Keratinocyte (primary cell): Measurements from ENCODE around the gene LIX1. TPM values are rescaled to one million over a fixed set of nuclear protein-coding genes. Genes with fewer than 3 reads are reported as not detected.

Source experiments
- DNase-seq: peaks from one replicate; pipeline ENCODE4 v3.0.0-alpha.2; 2011; ENCODE audit warnings: low read depth, missing footprints, low spot score
- FAIRE-seq: peaks from 2 replicates; lab custom pipeline; 2011; peaks lifted over from hg19 to GRCh38; lab: Jason Lieb, UNC
- H2AFZ ChIP-seq: 2 replicates; pipeline ENCODE4 v1.6.0; 2012; ENCODE audit warnings: low read length, control low read depth, inconsistent platforms; ENCODE audit not compliant: control insufficient read depth
- H3K27ac ChIP-seq: 2 replicates; pipeline ENCODE4 v1.5.1; 2011; ENCODE audit warnings: low read length; ENCODE audit not compliant: control insufficient read depth, insufficient read depth
- H3K27me3 ChIP-seq: 3 replicates; pipeline ENCODE4 v1.6.0; 2011; ENCODE audit warnings: low read length; ENCODE audit not compliant: control insufficient read depth, insufficient read depth; ENCODE audit errors: extremely low read depth
- H3K36me3 ChIP-seq, 2 experiments: 2 replicates in 1 of 2; 3 replicates in 1 of 2; pipeline ENCODE4 v1.5.1; 2011; ENCODE audit warnings: low read length in 2 of 2, mild to moderate bottlenecking in 1 of 2; ENCODE audit not compliant: control insufficient read depth in 2 of 2, insufficient read depth in 2 of 2; ENCODE audit errors: extremely low read depth in 1 of 2
- H3K4me1 ChIP-seq: 3 replicates; pipeline ENCODE4 v1.5.1; 2011; ENCODE audit warnings: low read length; ENCODE audit not compliant: control insufficient read depth, insufficient read depth; ENCODE audit errors: extremely low read depth
- H3K4me2 ChIP-seq: 3 replicates; pipeline ENCODE4 v1.6.0; 2011; ENCODE audit warnings: low read depth, low read length; ENCODE audit not compliant: control insufficient read depth, insufficient read depth; ENCODE audit errors: extremely low read depth
- H3K4me3 ChIP-seq, 3 experiments: fragments of 200-600 bp in 1 of 3; sonication (generic) in 1 of 3; 2 replicates in 2 of 3; 3 replicates in 1 of 3; pipeline ENCODE4 v1.5.1; 2011 to 2016; ENCODE audit warnings: low read length in 3 of 3, mild to moderate bottlenecking in 3 of 3, control low read depth in 2 of 3, inconsistent platforms in 1 of 3, low read depth in 1 of 3, mixed read lengths in 1 of 3, mixed run types in 1 of 3, moderate library complexity in 1 of 3; ENCODE audit not compliant: control insufficient read depth in 2 of 3, insufficient read depth in 2 of 3; ENCODE audit errors: extremely low read depth in 1 of 3
- H3K79me2 ChIP-seq: 2 replicates; pipeline ENCODE4 v1.6.0; 2012; ENCODE audit warnings: low read length; ENCODE audit not compliant: control insufficient read depth, insufficient read depth
- H3K9ac ChIP-seq: 3 replicates; pipeline ENCODE4 v1.6.0; 2011; ENCODE audit warnings: low read length; ENCODE audit not compliant: control insufficient read depth, insufficient read depth; ENCODE audit errors: extremely low read depth
- H3K9me1 ChIP-seq: 3 replicates; pipeline ENCODE4 v1.6.0; 2011; ENCODE audit warnings: low read length; ENCODE audit not compliant: control insufficient read depth, insufficient read depth; ENCODE audit errors: extremely low read depth
- H3K9me3 ChIP-seq: 2 replicates; pipeline ENCODE4 v1.5.1; 2012; ENCODE audit warnings: low read depth, low read length; ENCODE audit not compliant: control insufficient read depth
- H4K20me1 ChIP-seq: 3 replicates; pipeline ENCODE4 v1.6.0; 2011; ENCODE audit warnings: low read length; ENCODE audit not compliant: control insufficient read depth, insufficient read depth; ENCODE audit errors: extremely low read depth
- CTCF ChIP-seq, 3 experiments: IDR thresholded peaks in 1 of 3; conservative IDR thresholded peaks in 1 of 3; optimal IDR thresholded peaks in 1 of 3; 2 replicates in 2 of 3; 3 replicates in 1 of 3; pipeline versions ENCODE3 to v1.5.1; 2011; ENCODE audit warnings: low read length in 3 of 3, mild to moderate bottlenecking in 3 of 3, moderate library complexity in 2 of 3, control low read depth in 1 of 3, inconsistent platforms in 1 of 3; ENCODE audit not compliant: insufficient read depth in 2 of 3; ENCODE audit errors: extremely low read depth in 1 of 3
- EZH2 ChIP-seq: IDR thresholded peaks from one replicate; pipeline ENCODE4 v1.6.1; 2012; ENCODE audit warnings: inconsistent platforms, mild to moderate bottlenecking, low read length, moderate library complexity
- dilution Hi-C: fragments of 300-500 bp; cut with MboI; formaldehyde crosslinking; loops from one replicate; pipeline ENCODE4 v1.7.0; 2020; ENCODE audit warnings: low sequenced_read_pairs; ENCODE audit not compliant: extremely low pct_ligation_motif_present
- polyA plus RNA-seq, 5 experiments: library from polyadenylated mRNA; depleted of rRNA in 3 of 5; stranded (reverse) in 3 of 5; stranded (forward) in 1 of 5; unstranded in 1 of 5; fragments of >200 nt; gene quantifications; 1 replicate in 1 of 5; 2 replicates in 3 of 5; 3 replicates in 1 of 5; pipeline versions ENCODE4 v1.2.1 to v1.2.3, GENCODE V29; 2011 to 2012; ENCODE audit warnings: missing spikeins in 2 of 5, low read depth in 1 of 5, low replicate concordance in 1 of 5

The LIX1 gene
- polyA plus RNA-seq, 1 donor (not counting 4 experiments of a cell fraction or from before 2014, with no cell fraction given) = not detected

GRCh38 chr5:97157689-97158088, 15.3 kb upstream of the LIX1 start:
- TF ChIP-seq EZH2 = no peak
- TF ChIP-seq CTCF (optimal IDR thresholded peaks at IDR 0.05 in 1 of 3, IDR thresholded peaks at IDR 0.05 in 1 of 3, conservative IDR thresholded peaks at IDR 0.05 in 1 of 3; ENCODE audit: extremely low read depth in 1 of 3, insufficient read depth in 2 of 3, low read length in 3 of 3) = no peak
- no peak for DNase-seq
- H2AFZ ChIP-seq = no peak overlapping the region
- no peak overlapping the region for H3K4me3 ChIP-seq
- no peaks in the 10 kb centered on the region for H3K4me1 ChIP-seq
- H3K36me3 ChIP-seq = peaks cover 4 to 6% of the 10 kb centered on the region in 2 experiments
- no peak overlapping the region for H3K4me2 ChIP-seq
- FAIRE-seq = no peak
- H3K27me3 ChIP-seq = no peaks in the 10 kb centered on the region
- no peak overlapping the region for H3K27ac ChIP-seq
- H3K9me1 ChIP-seq = no peaks in the 10 kb centered on the region
- dilution Hi-C loops = loop anchor here (25.0 kb wide), 1 partner anchor 120 kb away; no protein-coding TSS in a partner anchor
- H3K9me3 ChIP-seq = no peaks in the 10 kb centered on the region
- H3K9ac ChIP-seq = no peak overlapping the region
- no peaks in the 10 kb centered on the region for H3K79me2 ChIP-seq
- H4K20me1 ChIP-seq = no peaks in the 10 kb centered on the region

DNA sequence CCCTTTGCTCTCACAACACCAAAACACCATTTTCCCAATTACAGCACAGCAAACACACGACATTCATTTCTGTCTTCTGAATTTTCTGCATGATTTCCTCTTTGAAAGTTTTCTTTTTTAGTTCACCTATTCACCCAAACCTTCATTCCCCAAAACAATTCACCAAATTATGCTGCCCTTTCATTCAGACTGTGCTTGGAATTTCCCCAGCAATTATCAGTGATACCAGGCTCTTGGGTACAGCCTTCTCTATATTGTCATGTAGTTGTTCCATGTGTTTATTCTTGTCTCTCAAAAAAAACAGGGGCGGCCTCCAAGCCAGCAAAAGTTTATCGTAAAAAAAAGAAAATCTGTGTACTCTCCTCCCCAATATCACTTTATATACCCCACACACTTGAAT, 9.0 kb upstream of the LIX1 start:
- Histone ChIP-seq H4K20me1 (no peaks in the 10 kb centered on the region), H3K4me1 (no peaks in the 10 kb centered on the region), H3K9ac (no peak overlapping the region), H3K36me3 (no peaks in the 10 kb centered on the region), H3K9me3 (no peaks in the 10 kb centered on the region), H2AFZ (no peak overlapping the region), H3K9me1 (no peaks in the 10 kb centered on the region), H3K27ac (no peak overlapping the region), H3K4me3 (no peak overlapping the region), H3K79me2 (no peaks in the 10 kb centered on the region), H3K4me2 (no peak overlapping the region), H3K27me3 (no peaks in the 10 kb centered on the region)
- FAIRE-seq = no peak
- no peak for DNase-seq
- TF ChIP-seq CTCF (optimal IDR thresholded peaks at IDR 0.05 in 1 of 3, IDR thresholded peaks at IDR 0.05 in 1 of 3, conservative IDR thresholded peaks at IDR 0.05 in 1 of 3; ENCODE audit: extremely low read depth in 1 of 3, insufficient read depth in 2 of 3, low read length in 3 of 3) (no peak), EZH2 (no peak)
- dilution Hi-C loops = loop anchor here (25.0 kb wide), 1 partner anchor 114 kb away; no protein-coding TSS in a partner anchor
